Right hindlimb (tissue), 1 donor: Measurements from ENCODE around the gene THAP11.
"Not testable (repeated sequence)": the region's sequence is repeated elsewhere in the genome, so short reads cannot be mapped to it uniquely, and the experiment has no call there.

Experiments
- DNase-seq: peaks from one replicate; pipeline ENCODE4 v3.0.0-alpha.2; 2018

THAP11 gene

GRCh38 chr16:67837190-67837589 lies 4.9 kb upstream of the THAP11 start:
- DNase-seq, result not testable (repeated sequence)

- DNase-seq, result no peak
Observed at GRCh38 chr16:67837811-67838210, 4.3 kb upstream of the THAP11 start.

- no peak for DNase-seq
Observed at GRCh38 chr16:67841198-67841815, 813 bp upstream of the THAP11 start.

- DNase-seq, result peak; percentile 64
Observed at GRCh38 chr16:67842509-67843342, 606 bp downstream of the THAP11 start.

GRCh38 chr16:67843343-67843765 lies 1.2 kb downstream of the THAP11 start:
- no peak for DNase-seq

- DNase-seq, result no peak
Observed at GRCh38 chr16:67844497-67844896, 2.4 kb downstream of the THAP11 start.

GRCh38 chr16:67845291-67846062 lies 3.4 kb downstream of the THAP11 start:
- DNase-seq, result no peak

GRCh38 chr16:67846063-67846319 lies 3.9 kb downstream of the THAP11 start:
- no peak for DNase-seq

GRCh38 chr16:67846320-67847063 lies 4.4 kb downstream of the THAP11 start, which contains the start of gene NUTF2:
TSS of gene NUTF2 (plus strand) at chr16:67846933. CDS start at chr16:67865131, 18,198 bp downstream.
- peak; percentile 98 for DNase-seq

- DNase-seq, result peak; percentile 27
Observed at GRCh38 chr16:67847064-67847861, 5.1 kb downstream of the THAP11 start, which contains the start of gene CENPT. TSS of gene CENPT (minus strand) at chr16:67847693. CDS start at chr16:67833859, 13,834 bp downstream.

- no peak for DNase-seq
Observed at GRCh38 chr16:67848118-67848517, 6.0 kb downstream of the THAP11 start.

GRCh38 chr16:67853670-67854069 lies 11.6 kb downstream of the THAP11 start:
- DNase-seq, result no peak

GRCh38 chr16:67855789-67856188 lies 13.7 kb downstream of the THAP11 start:
- DNase-seq, result no peak

- DNase-seq, result no peak
Observed at GRCh38 chr16:67856927-67857546, 14.9 kb downstream of the THAP11 start.

- peak; percentile 51 for DNase-seq
Observed at GRCh38 chr16:67857547-67858233, 15.6 kb downstream of the THAP11 start.

- DNase-seq, result no peak
Observed at GRCh38 chr16:67858500-67858899, 16.4 kb downstream of the THAP11 start.

GRCh38 chr16:67860589-67861398 lies 18.7 kb downstream of the THAP11 start:
- DNase-seq, result no peak

- DNase-seq, result no peak
Observed at GRCh38 chr16:67861877-67862276, 19.8 kb downstream of the THAP11 start.

- peak; percentile 70 for DNase-seq
Observed at GRCh38 chr16:67862623-67863583, 20.8 kb downstream of the THAP11 start.
